ENCODE data around the gene FGF19. TPM values are rescaled to one million over a fixed set of nuclear protein-coding genes. Genes with fewer than 3 reads are reported as not detected.

The FGF19 gene
- total and polyA plus RNA-seq, 9 of the 15 experiments (the other 6 are each of a cell fraction or from before 2014, with no cell fraction given) = 0.11 TPM; not detected in 8

DNA sequence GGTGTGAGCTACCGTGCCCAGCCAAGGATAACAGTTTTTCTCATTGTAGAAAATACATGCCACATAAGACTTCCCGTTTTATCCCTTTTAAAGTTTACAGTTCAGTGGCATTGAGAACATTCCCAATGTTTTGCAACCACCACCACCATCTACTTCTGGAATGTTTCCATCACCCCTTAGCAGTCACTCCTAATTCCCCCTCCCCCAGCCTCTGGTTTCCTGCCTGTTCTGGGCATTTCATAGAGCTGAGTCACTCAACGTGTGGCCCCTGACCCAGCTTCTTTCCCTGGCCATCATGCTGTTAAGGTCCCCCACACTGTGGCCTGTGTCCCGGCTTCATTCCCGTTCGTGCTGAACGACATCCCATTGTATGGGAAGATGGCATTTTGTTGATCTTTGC lies 40.6 kb upstream of the FGF19 start (continued):
- TF ChIP-seq, protein P1, sequence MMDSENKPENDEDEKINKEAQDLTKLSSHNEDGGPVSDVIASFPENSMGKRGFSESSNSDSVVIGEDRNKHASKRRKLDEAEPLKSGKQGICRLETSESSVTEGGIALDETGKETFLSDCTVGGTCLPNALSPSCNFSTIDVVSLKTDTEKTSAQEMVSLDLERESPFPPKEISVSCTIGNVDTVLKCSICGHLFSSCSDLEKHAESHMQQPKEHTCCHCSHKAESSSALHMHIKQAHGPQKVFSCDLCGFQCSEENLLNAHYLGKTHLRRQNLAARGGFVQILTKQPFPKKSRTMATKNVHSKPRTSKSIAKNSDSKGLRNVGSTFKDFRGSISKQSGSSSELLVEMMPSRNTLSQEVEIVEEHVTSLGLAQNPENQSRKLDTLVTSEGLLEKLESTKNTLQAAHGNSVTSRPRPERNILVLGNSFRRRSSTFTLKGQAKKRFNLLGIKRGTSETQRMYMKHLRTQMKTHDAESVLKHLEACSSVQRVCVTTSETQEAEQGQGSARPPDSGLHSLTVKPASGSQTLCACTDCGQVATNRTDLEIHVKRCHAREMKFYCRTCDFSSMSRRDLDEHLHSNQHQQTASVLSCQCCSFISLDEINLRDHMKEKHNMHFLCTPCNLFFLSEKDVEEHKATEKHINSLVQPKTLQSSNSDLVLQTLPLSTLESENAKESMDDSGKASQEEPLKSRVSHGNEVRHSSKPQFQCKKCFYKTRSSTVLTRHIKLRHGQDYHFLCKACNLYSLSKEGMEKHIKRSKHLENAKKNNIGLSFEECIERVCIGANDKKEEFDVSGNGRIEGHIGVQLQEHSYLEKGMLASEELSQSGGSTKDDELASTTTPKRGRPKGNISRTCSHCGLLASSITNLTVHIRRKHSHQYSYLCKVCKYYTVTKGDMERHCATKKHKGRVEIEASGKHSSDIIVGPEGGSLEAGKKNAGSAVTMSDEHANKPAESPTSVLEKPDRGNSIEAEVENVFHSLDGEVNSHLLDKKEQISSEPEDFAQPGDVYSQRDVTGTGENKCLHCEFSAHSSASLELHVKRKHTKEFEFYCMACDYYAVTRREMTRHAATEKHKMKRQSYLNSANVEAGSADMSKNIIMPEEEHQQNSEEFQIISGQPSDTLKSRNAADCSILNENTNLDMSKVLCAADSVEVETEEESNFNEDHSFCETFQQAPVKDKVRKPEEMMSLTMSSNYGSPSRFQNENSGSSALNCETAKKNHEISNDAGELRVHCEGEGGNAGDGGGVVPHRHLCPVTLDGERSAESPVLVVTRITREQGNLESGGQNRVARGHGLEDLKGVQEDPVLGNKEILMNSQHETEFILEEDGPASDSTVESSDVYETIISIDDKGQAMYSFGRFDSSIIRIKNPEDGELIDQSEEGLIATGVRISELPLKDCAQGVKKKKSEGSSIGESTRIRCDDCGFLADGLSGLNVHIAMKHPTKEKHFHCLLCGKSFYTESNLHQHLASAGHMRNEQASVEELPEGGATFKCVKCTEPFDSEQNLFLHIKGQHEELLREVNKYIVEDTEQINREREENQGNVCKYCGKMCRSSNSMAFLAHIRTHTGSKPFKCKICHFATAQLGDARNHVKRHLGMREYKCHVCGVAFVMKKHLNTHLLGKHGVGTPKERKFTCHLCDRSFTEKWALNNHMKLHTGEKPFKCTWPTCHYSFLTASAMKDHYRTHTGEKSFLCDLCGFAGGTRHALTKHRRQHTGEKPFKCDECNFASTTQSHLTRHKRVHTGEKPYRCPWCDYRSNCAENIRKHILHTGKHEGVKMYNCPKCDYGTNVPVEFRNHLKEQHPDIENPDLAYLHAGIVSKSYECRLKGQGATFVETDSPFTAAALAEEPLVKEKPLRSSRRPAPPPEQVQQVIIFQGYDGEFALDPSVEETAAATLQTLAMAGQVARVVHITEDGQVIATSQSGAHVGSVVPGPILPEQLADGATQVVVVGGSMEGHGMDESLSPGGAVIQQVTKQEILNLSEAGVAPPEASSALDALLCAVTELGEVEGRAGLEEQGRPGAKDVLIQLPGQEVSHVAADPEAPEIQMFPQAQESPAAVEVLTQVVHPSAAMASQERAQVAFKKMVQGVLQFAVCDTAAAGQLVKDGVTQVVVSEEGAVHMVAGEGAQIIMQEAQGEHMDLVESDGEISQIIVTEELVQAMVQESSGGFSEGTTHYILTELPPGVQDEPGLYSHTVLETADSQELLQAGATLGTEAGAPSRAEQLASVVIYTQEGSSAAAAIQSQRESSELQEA (IDR thresholded peaks at IDR 0.05; ENCODE audit: low read depth) = no peak
- TF ChIP-seq ZNF316 (IDR thresholded peaks at IDR 0.05) = no peak
- no peak for TF ChIP-seq BRF1 (IDR thresholded peaks at IDR 0.05; ENCODE audit: borderline replicate concordance, extremely low read depth, insufficient read length)
- TF ChIP-seq HDAC1 (IDR thresholded peaks at IDR 0.05) = no peak
